HG03280 (cell line): ENCODE measurements around the gene AKAIN1.

Source experiments
- ATAC-seq: cut with Tn5 transposase; IDR thresholded peaks from one replicate; pipeline ENCODE4 v1.9.1; 2021; ENCODE audit warnings: mild to moderate bottlenecking, moderate library complexity; ENCODE audit not compliant: unreplicated experiment

Gene AKAIN1, protein sequence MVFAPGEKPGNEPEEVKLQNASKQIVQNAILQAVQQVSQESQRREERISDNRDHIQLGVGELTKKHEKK

DNA sequence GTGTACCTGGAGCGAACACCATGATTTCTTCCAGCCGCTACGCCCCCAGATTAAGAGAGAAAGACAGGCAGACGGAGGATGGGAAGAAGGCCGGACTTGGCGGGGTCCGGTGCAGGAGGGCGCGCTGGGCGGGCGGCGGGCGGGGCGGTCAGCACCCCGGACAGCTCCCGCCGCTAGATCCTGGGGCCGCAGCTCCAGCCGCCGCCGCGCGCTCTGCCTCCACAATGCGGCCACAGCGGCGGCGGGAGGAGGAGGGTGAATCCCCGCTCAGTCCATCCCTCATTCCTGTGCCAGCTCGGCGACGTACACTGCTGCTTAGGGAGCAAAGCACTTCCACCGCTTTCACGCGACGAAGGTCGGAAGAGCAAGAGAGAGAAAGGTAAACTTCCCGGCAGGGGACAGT lies at the start of gene AKAIN1:
Gene AKAIN1 (minus strand): TSS at position 226 of the 403 bp plus-strand sequence. CDS start 204 bp downstream, at position 22.
- ATAC-seq, result no peak

DNA sequence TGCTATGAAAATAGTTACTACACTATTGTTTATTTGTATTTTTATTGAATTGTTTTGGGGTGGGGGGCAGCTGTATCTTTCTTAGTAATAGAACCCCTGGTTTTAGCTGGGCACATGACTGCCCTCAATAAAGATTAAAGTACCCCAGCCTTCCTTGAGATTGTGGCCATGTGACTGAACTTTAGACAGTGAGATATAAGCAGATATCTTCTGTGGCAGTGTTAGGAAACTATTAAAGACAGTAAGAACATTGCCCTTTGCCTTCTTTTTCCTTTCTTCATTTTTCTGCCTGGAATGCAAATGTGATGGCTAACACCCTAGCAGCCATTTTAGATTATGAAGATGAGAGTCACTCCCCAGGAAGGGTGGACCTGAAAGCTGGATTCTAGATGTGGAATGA lies 47.9 kb upstream of the AKAIN1 start:
- ATAC-seq, result no peak

DNA sequence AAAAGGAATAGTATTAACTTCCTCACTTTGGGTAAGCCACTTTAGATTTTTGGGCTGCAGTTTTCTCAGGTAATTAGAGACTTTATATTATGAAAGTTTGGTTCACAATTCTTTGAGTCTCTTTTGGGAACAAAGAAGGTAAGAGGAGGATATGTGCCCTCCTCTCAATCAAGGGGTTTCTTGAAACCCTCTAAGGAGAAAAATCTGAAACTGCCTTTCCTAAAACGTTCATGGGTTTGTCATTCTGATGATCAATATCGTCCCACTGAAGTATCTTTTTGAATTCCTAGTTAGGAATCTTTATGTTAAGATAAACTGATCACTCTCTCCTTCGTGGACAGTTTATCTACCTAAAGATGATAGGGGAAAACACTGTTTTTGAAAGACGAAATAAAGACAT lies 42.4 kb upstream of the AKAIN1 start:
- no peak for ATAC-seq

DNA sequence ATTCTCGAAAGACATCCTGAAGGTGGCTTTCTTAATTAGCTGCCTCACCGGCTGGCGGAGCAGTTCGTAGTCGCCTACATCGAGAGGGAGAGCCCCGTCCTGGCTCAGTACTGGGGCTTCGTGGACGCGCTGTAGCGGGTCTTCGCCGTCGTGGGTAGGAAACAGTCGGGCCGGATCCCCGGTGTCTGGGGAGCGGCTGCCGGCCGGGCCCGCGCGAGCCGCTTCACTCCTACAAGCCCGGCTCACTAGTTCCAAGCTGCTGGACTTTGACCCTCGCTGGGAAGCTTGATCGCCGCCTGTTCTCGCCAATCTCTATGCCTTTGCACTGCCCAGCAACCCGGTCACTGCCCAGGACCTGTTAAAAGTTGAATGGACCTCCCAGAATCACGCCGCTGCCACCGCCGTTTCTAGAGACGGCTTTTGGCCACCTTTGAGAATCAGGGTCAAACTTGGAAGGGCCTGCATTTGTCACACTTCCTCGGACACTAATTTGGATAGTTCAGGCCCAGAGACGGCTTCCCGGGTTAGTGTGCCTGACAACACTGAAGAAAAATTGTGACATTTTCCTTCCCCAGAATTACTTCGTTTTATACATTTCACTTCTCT lies 41.4 kb upstream of the AKAIN1 start:
- ATAC-seq, result peak; percentile 41

DNA sequence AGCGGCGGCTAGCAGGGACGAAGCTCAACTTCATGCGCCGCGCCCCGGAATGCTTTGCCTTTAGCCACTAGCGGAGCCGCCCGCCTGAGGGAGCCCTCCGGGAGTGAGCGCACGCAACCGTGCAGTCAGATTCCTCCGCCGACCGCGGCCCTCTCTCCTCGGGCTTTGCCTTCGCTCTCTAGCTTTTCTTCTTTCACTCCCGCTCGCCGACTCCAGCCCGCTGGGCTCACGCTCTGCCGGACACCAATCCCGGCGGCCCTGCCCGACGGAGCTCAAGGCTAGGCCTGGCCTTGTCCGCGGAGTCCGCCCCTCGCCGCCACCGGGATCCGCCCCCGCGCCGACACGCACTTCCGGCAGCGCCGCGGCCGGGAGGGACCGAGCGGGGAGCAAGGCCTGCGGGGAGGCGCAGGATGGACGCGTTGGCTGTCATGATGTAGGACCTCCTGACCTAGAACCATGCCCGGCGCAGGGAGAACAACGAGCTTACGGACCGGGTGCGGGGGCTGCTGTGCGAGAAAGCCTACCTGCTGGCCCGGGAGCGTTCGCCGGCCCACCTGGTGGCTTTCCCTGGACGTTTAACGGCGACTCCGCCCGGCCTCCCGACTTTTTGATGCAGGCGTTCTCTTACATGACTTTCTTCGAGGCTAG lies 40.8 kb upstream of the AKAIN1 start:
- peak; percentile 94 for ATAC-seq

DNA sequence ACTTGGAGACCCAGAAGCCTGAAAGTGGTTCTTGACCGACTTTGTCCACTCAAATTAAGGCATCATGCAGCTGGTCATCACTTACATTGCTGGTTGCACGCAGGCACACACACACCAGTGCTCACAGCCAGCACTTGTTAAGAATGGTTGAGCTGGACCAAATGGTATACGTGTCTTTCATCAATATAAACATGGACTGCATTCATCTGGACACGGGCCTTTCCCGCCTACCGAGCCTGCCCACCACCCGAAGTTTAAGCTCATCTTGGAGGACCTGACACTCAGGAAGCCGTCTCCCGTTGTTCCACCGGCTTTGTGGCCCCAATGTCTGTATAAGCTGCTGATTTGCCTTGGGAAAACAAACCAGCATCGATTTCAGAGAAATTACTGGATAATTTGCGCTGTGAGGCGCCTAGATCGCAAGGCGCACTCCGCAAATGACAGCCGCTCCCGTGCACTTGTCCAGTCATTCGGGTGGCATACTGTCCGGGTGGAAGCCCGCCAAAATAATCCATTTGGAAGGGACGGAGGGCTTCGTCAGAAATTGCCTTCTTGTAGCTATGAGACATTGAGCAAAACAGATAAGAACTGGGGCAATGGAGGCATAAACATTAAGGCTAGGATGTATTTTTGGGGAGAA lies 40.1 kb upstream of the AKAIN1 start:
- peak; percentile 33 for ATAC-seq

DNA sequence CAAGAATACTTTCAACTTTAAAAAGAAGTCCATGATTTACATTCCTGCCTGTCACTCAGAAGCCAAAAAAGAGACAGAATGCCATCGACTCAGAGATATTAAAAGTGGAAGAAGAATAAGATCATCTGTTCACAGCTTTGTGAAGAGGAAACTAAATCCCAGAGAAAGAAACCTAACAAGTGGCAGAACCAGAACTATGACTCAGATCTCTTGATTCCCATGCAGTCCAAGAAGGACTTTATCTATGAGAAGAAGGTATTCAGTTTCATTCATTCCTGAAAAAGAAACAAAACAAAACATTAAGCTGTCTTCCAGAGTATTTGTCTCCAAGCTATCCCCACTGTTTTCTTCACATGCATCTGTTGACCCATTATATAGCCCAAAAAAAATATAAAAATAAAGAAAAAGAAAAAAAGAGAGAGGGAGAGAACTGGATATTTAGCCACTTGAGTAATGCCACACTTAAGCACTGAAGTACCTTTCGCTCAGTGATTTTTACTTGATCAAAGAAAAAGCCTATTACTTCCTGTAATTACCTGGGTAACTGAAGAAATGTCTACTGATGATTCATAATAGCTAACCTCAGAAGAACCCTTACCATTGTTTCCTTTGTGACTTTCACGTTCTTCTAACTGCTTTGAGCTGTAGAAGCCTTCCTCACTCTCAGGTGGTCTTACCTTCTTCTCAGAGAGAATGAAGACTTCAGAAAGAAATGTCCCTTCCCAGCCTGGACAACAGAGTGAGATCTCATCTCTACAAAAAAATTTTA lies 17.7 kb upstream of the AKAIN1 start:
- ATAC-seq, result no peak

DNA sequence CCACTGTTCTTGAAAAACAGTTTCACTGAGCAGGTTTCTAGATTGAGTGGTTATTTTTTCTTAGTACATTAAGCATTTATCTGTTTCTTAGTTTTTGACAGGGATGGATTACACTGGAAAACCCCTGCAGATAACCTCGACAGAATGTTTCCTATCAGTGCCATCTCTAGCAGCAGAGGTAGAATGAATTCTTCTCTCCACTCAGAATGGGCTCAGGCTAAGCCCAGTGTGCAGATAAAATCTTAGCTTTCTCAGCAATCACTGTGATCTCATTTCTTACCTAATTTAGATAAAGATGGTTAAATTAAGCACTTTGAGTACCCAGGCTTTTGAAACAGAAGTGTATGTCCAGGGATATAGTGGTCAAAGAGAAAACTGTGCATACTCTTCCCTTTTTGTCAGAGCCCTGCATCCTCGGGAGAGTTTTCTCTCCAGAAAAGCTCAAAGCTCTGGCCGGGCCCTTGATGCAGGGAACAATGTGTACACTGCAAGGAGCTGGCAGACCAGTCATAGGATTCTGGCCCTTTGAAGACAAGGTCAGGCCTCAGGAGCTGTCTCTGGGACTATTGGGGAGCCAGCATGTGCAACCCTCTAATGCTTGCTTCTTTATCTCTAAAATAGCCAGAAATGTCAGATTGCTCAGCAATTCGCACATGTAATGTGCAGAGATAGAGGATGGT lies 10.6 kb upstream of the AKAIN1 start:
- no peak for ATAC-seq

DNA sequence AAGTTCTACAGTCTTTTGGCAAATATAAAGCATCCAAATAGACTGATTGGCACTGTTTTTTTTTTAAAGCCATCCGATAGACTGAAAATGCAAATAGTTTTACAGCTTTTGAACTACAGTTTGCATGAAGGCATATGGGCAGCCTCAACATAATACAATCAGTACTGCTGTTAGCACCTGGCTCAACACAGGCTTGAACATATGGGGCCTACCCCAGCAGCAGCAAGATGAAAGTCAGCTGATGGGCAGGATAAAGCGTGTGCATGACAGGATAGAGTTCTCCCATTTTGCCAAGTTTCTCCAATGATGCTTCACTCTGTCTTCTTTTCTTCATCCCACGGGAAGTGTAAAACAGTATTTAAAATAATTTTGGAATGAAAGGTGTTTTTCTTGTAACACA lies 1.3 kb upstream of the AKAIN1 start:
- no peak for ATAC-seq

DNA sequence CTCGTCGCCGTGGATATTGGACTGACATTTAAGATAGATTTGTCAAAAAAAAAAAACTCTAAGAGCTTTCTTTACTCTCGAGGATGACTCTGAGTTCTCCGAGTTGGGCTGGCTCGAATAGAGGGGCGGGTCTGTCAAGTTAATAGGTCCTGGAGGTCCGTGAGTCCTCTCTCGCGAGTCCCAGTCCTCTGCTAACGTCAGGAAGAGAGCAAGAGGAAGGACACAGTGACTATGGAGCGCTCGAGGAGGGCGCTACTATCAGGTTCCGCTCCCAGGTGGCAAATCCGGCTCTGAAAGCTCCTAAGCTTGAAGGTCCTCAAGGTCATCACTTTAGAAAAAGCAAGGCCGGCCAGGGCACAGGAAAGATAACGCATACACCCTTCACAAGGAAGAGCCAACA lies 404 bp upstream of the AKAIN1 start:
- no peak for ATAC-seq

DNA sequence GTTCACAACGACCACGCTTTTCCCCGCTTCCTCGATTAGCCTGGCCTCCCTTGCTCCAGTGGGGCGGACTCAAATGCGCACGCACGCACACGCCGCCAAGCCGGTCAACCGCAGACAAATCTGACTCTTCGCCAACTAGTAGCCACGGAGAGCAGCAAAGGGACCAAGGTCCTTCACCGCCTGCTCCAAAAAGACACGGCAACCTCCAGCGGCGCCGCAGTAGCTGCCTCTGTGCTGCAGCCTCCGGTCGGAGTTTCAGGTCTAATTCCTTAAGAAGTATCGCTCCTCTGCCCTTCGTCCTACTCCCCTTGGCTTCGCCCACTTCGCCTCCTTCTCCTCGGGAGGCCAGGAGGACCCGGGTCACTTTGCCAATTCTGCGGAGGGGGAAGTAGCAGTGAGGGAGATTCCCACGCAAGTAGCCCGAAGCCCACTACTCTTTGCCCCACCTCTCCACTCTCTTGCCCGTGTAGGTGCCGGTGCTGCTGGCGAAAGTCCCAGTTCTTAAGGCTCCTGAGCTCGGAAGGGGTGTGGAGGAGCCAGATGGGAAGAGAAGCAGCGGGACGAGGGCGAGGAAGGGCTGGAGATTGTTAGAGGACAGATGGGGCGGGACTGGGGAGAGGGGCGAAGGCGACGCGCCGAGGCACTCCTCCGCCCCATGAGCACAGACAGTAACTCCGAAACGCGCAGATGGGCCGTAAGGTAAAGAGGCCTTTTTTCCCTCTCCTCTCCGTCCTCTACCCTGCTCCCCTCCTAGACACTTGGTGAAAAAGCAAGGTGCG lies 615 bp downstream of the AKAIN1 start:
- no peak for ATAC-seq

DNA sequence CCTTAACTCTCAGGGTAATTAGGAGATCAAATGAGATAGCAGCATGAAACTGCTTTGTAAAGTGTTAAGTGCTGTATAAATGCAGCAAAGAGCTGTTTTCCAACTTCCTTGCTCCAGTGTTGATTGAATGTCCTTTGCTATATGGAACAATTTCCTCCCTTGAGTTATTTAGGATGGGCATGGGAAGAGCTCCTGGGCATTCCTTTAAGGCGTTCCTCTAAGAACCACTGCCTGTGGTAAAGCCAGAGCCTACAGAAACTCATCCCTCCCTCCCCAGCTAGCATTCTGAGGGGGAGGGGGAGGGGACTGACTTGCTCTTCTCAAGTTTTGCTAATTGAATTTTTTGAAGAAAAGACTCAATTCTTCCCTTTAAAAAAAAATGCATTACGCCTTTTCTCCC lies 1.4 kb downstream of the AKAIN1 start:
- ATAC-seq, result no peak

DNA sequence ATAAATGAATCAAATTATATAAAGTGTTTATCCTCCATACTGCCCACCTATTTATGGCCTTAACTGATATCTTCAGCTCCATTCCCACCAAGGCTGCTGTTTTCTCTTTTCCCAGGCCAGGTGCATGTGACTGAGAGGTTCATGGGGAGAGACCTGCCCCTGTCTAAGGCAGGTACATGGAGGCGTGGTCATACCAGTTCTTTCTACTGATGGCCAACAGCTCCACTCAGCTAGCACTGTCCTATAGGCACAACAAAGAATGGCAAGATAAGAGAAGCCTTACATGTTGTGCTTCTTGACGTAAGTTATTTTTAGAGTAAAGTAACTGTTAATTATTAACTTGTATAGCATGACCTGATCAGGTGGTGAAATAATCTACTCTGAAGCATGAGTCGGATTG lies 16.8 kb downstream of the AKAIN1 start:
- no peak for ATAC-seq

DNA sequence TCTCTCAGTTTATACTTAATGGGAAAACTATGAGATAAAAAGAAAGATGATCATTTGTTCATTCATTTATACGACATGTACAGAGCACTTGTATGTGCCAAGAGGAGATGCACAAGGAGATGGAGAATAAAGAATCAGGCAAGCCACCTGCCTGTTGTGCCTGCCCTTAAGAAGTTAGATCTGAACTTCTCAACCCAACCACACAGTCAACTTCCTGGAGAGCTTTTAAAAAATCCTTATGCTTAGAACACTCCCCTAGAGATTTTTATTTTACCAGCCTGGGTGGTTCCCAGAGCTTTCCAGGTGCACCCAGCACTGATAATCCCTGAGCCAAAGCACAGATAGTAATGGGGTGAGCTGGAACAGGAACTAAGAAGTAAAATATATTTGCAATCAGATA lies 18.5 kb downstream of the AKAIN1 start:
- no peak for ATAC-seq

DNA sequence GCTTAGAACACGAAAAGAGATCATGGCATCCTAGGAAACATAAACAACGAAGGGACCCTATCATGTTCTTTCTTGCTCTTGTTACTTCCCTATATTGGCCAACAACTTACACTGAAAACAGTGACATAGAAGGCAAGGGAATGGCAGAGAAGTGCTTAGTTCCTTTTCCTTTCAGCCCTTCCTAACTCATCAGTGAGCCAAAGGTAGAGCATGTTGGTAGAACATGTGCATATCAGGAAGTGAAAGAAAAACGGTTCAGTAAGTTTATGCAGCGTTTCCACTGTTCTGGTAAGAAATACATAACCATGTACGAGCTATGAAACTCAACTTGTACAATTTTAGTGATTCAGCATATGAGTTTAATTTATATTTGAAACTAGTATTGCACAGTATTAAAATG lies 21.7 kb downstream of the AKAIN1 start:
- ATAC-seq, result peak; percentile 60

DNA sequence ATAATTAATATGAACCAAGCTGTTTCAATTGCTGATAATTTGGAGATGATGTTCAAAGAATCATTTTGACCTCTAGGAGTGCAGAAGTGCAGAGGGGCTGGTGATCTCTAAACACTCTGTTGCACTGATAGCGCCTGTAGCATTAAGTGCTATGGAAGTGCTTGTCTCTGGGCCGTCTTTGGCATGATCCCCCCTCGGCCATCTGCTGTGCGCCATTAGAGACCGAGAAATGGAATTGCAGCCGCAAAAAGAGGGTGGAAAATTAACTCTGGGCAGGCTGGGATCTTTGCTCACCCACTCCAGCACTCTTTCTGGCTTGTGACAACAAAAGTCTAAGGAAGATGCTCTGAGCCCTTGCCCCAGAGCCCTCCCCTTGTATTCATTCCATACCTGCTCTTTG lies 23.4 kb downstream of the AKAIN1 start:
- ATAC-seq, result no peak

DNA sequence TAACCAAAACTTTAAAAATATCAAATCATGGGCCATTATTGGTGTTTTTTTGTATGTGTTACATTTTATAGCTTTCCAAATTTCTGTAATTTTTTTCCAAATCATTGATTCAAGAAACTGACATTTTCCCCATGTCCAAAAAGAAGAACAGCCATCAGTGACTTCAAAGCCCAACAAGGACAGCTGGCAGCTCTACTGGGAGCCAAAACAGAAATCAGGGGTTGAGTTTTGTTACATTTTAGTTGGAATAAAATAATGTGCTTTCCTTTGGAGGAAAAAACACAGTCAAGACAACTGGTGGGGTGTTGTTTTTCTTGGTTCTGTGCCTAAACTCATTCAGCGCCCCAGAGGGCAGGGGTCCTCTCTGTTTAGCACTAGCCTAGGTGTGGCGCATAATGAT lies 23.8 kb downstream of the AKAIN1 start:
- ATAC-seq, result no peak

DNA sequence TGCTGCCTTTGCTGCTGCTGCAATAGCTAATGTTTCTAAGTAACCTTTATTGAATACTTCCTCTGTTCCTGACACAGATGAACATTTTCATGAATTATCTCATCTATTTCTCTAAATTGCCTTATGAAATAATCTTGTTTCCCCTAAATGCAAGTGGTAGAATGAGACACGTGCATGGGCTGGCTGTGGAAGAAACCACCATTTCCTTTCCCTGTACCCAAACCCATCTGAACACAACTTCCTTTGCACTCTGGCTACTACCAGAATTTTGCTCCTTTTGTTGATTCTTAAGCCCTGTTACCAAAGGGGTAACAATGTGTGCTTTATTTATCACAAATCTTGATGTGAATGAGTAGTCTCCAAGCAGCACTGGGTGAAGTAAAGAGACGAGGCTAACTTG lies 29.2 kb downstream of the AKAIN1 start:
- no peak for ATAC-seq

DNA sequence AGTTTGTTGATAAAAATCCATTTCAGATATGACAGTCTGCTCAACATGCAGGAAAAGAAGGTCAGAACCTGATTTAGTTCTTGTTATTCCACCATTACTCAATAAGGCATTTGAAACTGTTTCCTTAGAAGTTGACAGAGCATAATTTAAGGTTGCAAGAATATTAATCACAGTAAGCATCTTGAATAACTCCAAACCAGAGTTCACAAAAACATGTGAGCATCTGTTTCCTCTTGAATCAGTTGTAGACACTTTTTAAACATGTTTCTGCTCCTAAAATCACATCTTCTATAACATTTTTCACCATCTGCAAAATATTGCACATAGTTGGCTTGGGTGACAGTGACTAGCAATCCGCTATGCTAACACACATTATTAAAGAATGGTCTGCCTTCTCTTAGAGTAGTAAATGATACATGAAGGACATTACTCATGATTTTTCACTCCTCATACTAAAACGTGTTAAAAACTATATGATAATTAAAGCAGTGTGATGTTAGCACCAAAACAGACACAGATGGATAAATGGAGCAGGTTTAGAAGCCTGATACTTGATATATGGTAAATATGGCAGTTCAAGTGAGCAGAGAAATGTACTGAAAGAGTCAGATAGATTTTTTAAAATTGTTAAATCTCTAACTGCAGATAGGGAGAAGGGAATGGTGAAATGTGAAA lies 30.3 kb downstream of the AKAIN1 start:
- no peak for ATAC-seq

DNA sequence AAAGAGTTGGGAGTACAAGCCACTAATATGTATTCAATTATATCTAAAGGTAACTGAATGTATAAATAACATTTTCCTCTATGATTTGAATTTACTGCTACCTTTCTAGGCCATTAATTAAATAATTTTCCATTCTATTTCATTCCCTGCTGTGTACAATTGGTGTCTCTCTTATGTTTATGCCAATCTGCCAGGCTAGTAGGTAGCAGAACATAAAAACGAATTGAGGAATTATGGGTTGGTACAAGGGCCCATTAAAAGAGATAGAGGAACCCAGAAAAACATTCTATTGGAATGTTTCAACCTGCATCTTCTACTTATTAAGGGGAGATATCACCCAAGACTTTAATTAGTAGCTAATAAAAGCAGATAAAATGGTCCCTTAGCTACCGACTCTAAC lies 32.2 kb downstream of the AKAIN1 start:
- ATAC-seq, result no peak
